IPS-18c (cell line): ENCODE measurements around the gene VASH2.
"Not testable (repeated sequence)": the region's sequence is repeated elsewhere in the genome, so short reads cannot be mapped to it uniquely, and the experiment has no call there.

Experiments
- H3K4me3 ChIP-seq: 2 replicates; pipeline ENCODE4 v1.7.0; 2013; ENCODE audit warnings: low read depth, mild to moderate bottlenecking, low read length, moderate library complexity; ENCODE audit not compliant: insufficient read depth
- H3K9me3 ChIP-seq: one replicate; pipeline ENCODE4 v1.6.1; 2013; ENCODE audit warnings: mild to moderate bottlenecking, low read length, moderate library complexity; ENCODE audit not compliant: control insufficient read depth, insufficient read depth

Gene VASH2

GRCh38 chr1:212984522-212985291 lies 34.4 kb downstream of the VASH2 start:
- Histone ChIP-seq H3K4me3 (no peak overlapping the region), H3K9me3 (no peaks in the 10 kb centered on the region)

- Histone ChIP-seq H3K4me3 (no peak overlapping the region), H3K9me3 (no peaks in the 10 kb centered on the region)
Measured at GRCh38 chr1:212986551-212986950, 36.2 kb downstream of the VASH2 start.

GRCh38 chr1:212987702-212988322 lies 37.5 kb downstream of the VASH2 start:
- no peaks in the 10 kb centered on the region for H3K9me3 ChIP-seq
- H3K4me3 ChIP-seq = no peak overlapping the region

GRCh38 chr1:212990276-212990675 lies 39.9 kb downstream of the VASH2 start:
- Histone ChIP-seq H3K9me3 (no peaks in the 10 kb centered on the region), H3K4me3 (no peak overlapping the region)

- not testable (repeated sequence) for H3K9me3 ChIP-seq, H3K4me3 ChIP-seq
Measured at GRCh38 chr1:212993960-212994359, 43.6 kb downstream of the VASH2 start.

- Histone ChIP-seq H3K4me3 (no peak overlapping the region), H3K9me3 (no peaks in the 10 kb centered on the region)
Measured at GRCh38 chr1:212994926-212995325, 44.6 kb downstream of the VASH2 start.

GRCh38 chr1:213003256-213003655 lies 52.9 kb downstream of the VASH2 start:
- Histone ChIP-seq H3K4me3 (no peak overlapping the region), H3K9me3 (peaks cover 3% of the 10 kb centered on the region)

- H3K4me3 ChIP-seq = no peak overlapping the region
- peaks cover 3% of the 10 kb centered on the region for H3K9me3 ChIP-seq
Measured at GRCh38 chr1:213008564-213008963, 58.2 kb downstream of the VASH2 start.

- H3K4me3 ChIP-seq = peak overlapping the region; percentile 95
- no peaks in the 10 kb centered on the region for H3K9me3 ChIP-seq
Measured at GRCh38 chr1:213014642-213015041, 64.3 kb downstream of the VASH2 start.

GRCh38 chr1:213015099-213016050 lies 65.0 kb downstream of the VASH2 start, which contains the start of gene ANGEL2:
Gene ANGEL2 (minus strand): TSS chr1:213015867. CDS start chr1:213015671, 196 bp downstream.
- H3K9me3 ChIP-seq = no peaks in the 10 kb centered on the region
- peak within 1 kb of the TSS; percentile 95 for H3K4me3 ChIP-seq

GRCh38 chr1:213017447-213018273 lies 67.3 kb downstream of the VASH2 start:
- H3K9me3 ChIP-seq = no peaks in the 10 kb centered on the region

GRCh38 chr1:213019450-213019849 lies 69.1 kb downstream of the VASH2 start:
- H3K4me3 ChIP-seq = no peak overlapping the region

More at GRCh38 chr1:213017447-213018273, 67.3 kb downstream of the VASH2 start:
- no peak overlapping the region for H3K4me3 ChIP-seq

GRCh38 chr1:213020016-213020415 lies 69.7 kb downstream of the VASH2 start:
- H3K4me3 ChIP-seq = no peak overlapping the region
- no peaks in the 10 kb centered on the region for H3K9me3 ChIP-seq

More at GRCh38 chr1:213019450-213019849, 69.1 kb downstream of the VASH2 start:
- H3K9me3 ChIP-seq = no peaks in the 10 kb centered on the region

- H3K4me3 ChIP-seq = not testable (repeated sequence)
Measured at GRCh38 chr1:213027024-213027423, 76.7 kb downstream of the VASH2 start.

GRCh38 chr1:213032651-213033050 lies 82.3 kb downstream of the VASH2 start:
- no peak overlapping the region for H3K4me3 ChIP-seq

More at GRCh38 chr1:213027024-213027423, 76.7 kb downstream of the VASH2 start:
- not testable (repeated sequence) for H3K9me3 ChIP-seq

GRCh38 chr1:213034713-213035112 lies 84.4 kb downstream of the VASH2 start:
- H3K9me3 ChIP-seq = no peaks in the 10 kb centered on the region
- no peak overlapping the region for H3K4me3 ChIP-seq

More at GRCh38 chr1:213032651-213033050, 82.3 kb downstream of the VASH2 start:
- H3K9me3 ChIP-seq = no peaks in the 10 kb centered on the region
